Keratinocyte (primary cell): ENCODE measurements around the gene ABITRAM.
"Not testable (repeated sequence)": the region's sequence is repeated elsewhere in the genome, so short reads cannot be mapped to it uniquely, and the experiment has no call there.

ENCODE experiments used
- CTCF ChIP-seq, 3 experiments: IDR thresholded peaks in 1 of 3; conservative IDR thresholded peaks in 1 of 3; optimal IDR thresholded peaks in 1 of 3; 2 replicates in 2 of 3; 3 replicates in 1 of 3; pipeline versions ENCODE3 to v1.5.1; 2011; ENCODE audit warnings: low read length in 3 of 3, mild to moderate bottlenecking in 3 of 3, moderate library complexity in 2 of 3, control low read depth in 1 of 3, inconsistent platforms in 1 of 3; ENCODE audit not compliant: insufficient read depth in 2 of 3; ENCODE audit errors: extremely low read depth in 1 of 3
- EZH2 ChIP-seq: IDR thresholded peaks from one replicate; pipeline ENCODE4 v1.6.1; 2012; ENCODE audit warnings: inconsistent platforms, mild to moderate bottlenecking, low read length, moderate library complexity

- TF ChIP-seq CTCF (optimal IDR thresholded peaks at IDR 0.05 in 1 of 3, IDR thresholded peaks at IDR 0.05 in 1 of 3, conservative IDR thresholded peaks at IDR 0.05 in 1 of 3; ENCODE audit: extremely low read depth in 1 of 3, insufficient read depth in 2 of 3, low read length in 3 of 3); EZH2: not testable (repeated sequence)
These were observed 35.0 kb upstream of the ABITRAM start for GRCh38 chr9:108899023-108899695.
